NT2/D1 (cell line): ENCODE measurements around the gene ELMO1.
"Not testable (repeated sequence)": the region's sequence is repeated elsewhere in the genome, so short reads cannot be mapped to it uniquely, and the experiment has no call there.

Experiments
- DNase-seq: peaks from one replicate; pipeline ENCODE4 v3.0.0-alpha.2; 2011; ENCODE audit warnings: low read depth, low spot score
- H3K27me3 ChIP-seq: 2 replicates; pipeline ENCODE4 v1.6.0; 2011; ENCODE audit warnings: mild to moderate bottlenecking; ENCODE audit not compliant: insufficient read length, insufficient read depth
- H3K36me3 ChIP-seq: 2 replicates; pipeline ENCODE4 v1.6.1; 2011; ENCODE audit warnings: mild to moderate bottlenecking, low read length, mixed read lengths; ENCODE audit not compliant: insufficient read depth, insufficient read length
- H3K4me1 ChIP-seq: 2 replicates; pipeline ENCODE4 v1.5.1; 2011; ENCODE audit not compliant: insufficient read depth, insufficient read length
- H3K4me3 ChIP-seq: 2 replicates; pipeline ENCODE4 v1.5.1; 2011; ENCODE audit warnings: low read depth; ENCODE audit not compliant: insufficient read length
- H3K9ac ChIP-seq: 2 replicates; pipeline ENCODE4 v1.6.0; 2011; ENCODE audit warnings: low read depth; ENCODE audit not compliant: insufficient read length
- H3K9me3 ChIP-seq: 2 replicates; pipeline ENCODE4 v1.5.1; 2011; ENCODE audit warnings: mild to moderate bottlenecking, low read length; ENCODE audit not compliant: insufficient read depth
- SUZ12 ChIP-seq: IDR thresholded peaks from 2 replicates; pipeline ENCODE4 v1.6.1; 2011; ENCODE audit not compliant: insufficient read length, insufficient read depth; ENCODE audit errors: extremely low read depth
- YY1 ChIP-seq: IDR thresholded peaks from 2 replicates; pipeline ENCODE4 v1.6.1; 2011; ENCODE audit not compliant: insufficient read length, insufficient read depth
- ZNF274 ChIP-seq: IDR thresholded peaks from 2 replicates; pipeline ENCODE4 v1.6.1; 2011; ENCODE audit warnings: mild to moderate bottlenecking, low read depth, low read length

The ELMO1 gene

GRCh38 chr7:36984041-36984521 is 464.6 kb downstream of the ELMO1 start:
- no peak overlapping the region for H3K9ac ChIP-seq
- DNase-seq = no peak
- no peaks in the 10 kb centered on the region for H3K36me3 ChIP-seq
- H3K4me3 ChIP-seq = no peak overlapping the region
- H3K27me3 ChIP-seq = no peaks in the 10 kb centered on the region
- H3K9me3 ChIP-seq = no peaks in the 10 kb centered on the region
- TF ChIP-seq SUZ12 (no peak), YY1 (no peak), ZNF274 (no peak)
- no peaks in the 10 kb centered on the region for H3K4me1 ChIP-seq

- no peak for TF ChIP-seq SUZ12
- no peak for TF ChIP-seq YY1
- no peak for TF ChIP-seq ZNF274
- Histone ChIP-seq H3K4me3 (no peak overlapping the region), H3K36me3 (no peaks in the 10 kb centered on the region), H3K4me1 (no peaks in the 10 kb centered on the region), H3K9me3 (no peaks in the 10 kb centered on the region), H3K27me3 (no peaks in the 10 kb centered on the region), H3K9ac (no peak overlapping the region)
- no peak for DNase-seq
These were observed 465.9 kb downstream of the ELMO1 start for GRCh38 chr7:36982766-36983165.

- TF ChIP-seq ZNF274 (no peak), YY1 (no peak), SUZ12 (no peak)
- H3K27me3 ChIP-seq = no peaks in the 10 kb centered on the region
These were observed 468.8 kb downstream of the ELMO1 start for GRCh38 chr7:36979810-36980248.

GRCh38 chr7:36978461-36978860 is 470.2 kb downstream of the ELMO1 start:
- Histone ChIP-seq H3K27me3 (no peaks in the 10 kb centered on the region), H3K4me1 (no peaks in the 10 kb centered on the region), H3K4me3 (no peak overlapping the region), H3K36me3 (no peaks in the 10 kb centered on the region), H3K9ac (no peak overlapping the region), H3K9me3 (no peaks in the 10 kb centered on the region)
- no peak for TF ChIP-seq SUZ12
- TF ChIP-seq YY1 = no peak
- TF ChIP-seq ZNF274 = no peak
- no peak for DNase-seq

More at GRCh38 chr7:36979810-36980248, 468.8 kb downstream of the ELMO1 start:
- no peak overlapping the region for H3K4me3 ChIP-seq
- no peaks in the 10 kb centered on the region for H3K9me3 ChIP-seq
- H3K9ac ChIP-seq = no peak overlapping the region
- no peaks in the 10 kb centered on the region for H3K36me3 ChIP-seq
- DNase-seq = no peak
- no peaks in the 10 kb centered on the region for H3K4me1 ChIP-seq

GRCh38 chr7:36977878-36978277 is 470.8 kb downstream of the ELMO1 start:
- no peaks in the 10 kb centered on the region for H3K4me1 ChIP-seq
- no peaks in the 10 kb centered on the region for H3K36me3 ChIP-seq
- no peak overlapping the region for H3K9ac ChIP-seq
- no peak for DNase-seq
- no peaks in the 10 kb centered on the region for H3K9me3 ChIP-seq
- no peak for TF ChIP-seq ZNF274
- TF ChIP-seq YY1 = no peak
- no peak for TF ChIP-seq SUZ12
- H3K27me3 ChIP-seq = no peaks in the 10 kb centered on the region
- no peak overlapping the region for H3K4me3 ChIP-seq

- not testable (repeated sequence) for H3K9me3 ChIP-seq, H3K4me1 ChIP-seq, H3K9ac ChIP-seq, H3K27me3 ChIP-seq, H3K4me3 ChIP-seq, H3K36me3 ChIP-seq, DNase-seq
These were observed 475.1 kb downstream of the ELMO1 start for GRCh38 chr7:36973534-36973933.

- Histone ChIP-seq H3K9me3 (no peaks in the 10 kb centered on the region), H3K4me1 (no peaks in the 10 kb centered on the region), H3K36me3 (no peaks in the 10 kb centered on the region), H3K4me3 (no peak overlapping the region), H3K9ac (no peak overlapping the region), H3K27me3 (no peaks in the 10 kb centered on the region)
- TF ChIP-seq SUZ12 (no peak), YY1 (no peak), ZNF274 (no peak)
- no peak for DNase-seq
These were observed 476.5 kb downstream of the ELMO1 start for GRCh38 chr7:36972140-36972518.

GRCh38 chr7:36971515-36972139 is 477.0 kb downstream of the ELMO1 start:
- no peak for DNase-seq
- no peak for TF ChIP-seq ZNF274
- no peak for TF ChIP-seq SUZ12
- TF ChIP-seq YY1 = no peak
- Histone ChIP-seq H3K27me3 (no peaks in the 10 kb centered on the region), H3K9me3 (no peaks in the 10 kb centered on the region), H3K4me1 (no peaks in the 10 kb centered on the region), H3K36me3 (no peaks in the 10 kb centered on the region), H3K4me3 (no peak overlapping the region), H3K9ac (no peak overlapping the region)
